GM13976 (cell line): ENCODE measurements around the gene ARHGEF7.

Experiments
- DNase-seq: peaks from one replicate; pipeline ENCODE4 v3.0.0; 2012; ENCODE audit warnings: low spot score
- in situ Hi-C: fragments of 300-500 bp; cut with MboI; formaldehyde crosslinking; loops from one replicate; pipeline ENCODE4 v1.12.0; 2022; ENCODE audit warnings: low sequenced_read_pairs, mixed read lengths, inconsistent platforms; ENCODE audit not compliant: unreplicated experiment
- TF ChIP-seq, protein P1 (sequence below): IDR thresholded peaks from 2 replicates; pipeline ENCODE4 v1.5.1; 2012; ENCODE audit warnings: borderline replicate concordance, mild to moderate bottlenecking; ENCODE audit not compliant: insufficient read depth; ENCODE audit errors: extremely low read depth, missing control alignments, control extremely low read depth

ARHGEF7 gene

DNA sequence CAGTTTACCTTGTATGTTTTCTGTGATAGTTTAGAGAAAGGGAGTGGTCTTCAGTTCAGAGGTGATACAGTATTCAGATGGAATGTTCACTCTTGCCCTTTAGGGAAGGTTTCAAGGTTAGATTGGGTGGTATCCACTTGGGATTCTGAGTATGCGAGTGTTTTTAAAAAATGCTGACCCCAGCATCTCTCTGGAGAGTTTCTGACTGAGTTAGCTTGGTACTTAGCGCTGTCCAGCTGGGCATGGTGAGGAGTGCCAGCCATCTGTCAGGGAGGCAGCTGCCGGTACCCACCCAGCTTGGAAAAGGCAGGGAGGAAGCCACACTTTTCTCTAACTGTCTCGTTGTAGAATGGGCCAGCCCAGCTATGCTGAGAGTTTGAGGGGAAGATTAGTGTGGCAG lies 63.3 kb downstream of the ARHGEF7 start:
- in situ Hi-C loops = no loop called here
- DNase-seq = no peak
- TF ChIP-seq, protein P1, sequence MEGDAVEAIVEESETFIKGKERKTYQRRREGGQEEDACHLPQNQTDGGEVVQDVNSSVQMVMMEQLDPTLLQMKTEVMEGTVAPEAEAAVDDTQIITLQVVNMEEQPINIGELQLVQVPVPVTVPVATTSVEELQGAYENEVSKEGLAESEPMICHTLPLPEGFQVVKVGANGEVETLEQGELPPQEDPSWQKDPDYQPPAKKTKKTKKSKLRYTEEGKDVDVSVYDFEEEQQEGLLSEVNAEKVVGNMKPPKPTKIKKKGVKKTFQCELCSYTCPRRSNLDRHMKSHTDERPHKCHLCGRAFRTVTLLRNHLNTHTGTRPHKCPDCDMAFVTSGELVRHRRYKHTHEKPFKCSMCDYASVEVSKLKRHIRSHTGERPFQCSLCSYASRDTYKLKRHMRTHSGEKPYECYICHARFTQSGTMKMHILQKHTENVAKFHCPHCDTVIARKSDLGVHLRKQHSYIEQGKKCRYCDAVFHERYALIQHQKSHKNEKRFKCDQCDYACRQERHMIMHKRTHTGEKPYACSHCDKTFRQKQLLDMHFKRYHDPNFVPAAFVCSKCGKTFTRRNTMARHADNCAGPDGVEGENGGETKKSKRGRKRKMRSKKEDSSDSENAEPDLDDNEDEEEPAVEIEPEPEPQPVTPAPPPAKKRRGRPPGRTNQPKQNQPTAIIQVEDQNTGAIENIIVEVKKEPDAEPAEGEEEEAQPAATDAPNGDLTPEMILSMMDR = no peak

DNA sequence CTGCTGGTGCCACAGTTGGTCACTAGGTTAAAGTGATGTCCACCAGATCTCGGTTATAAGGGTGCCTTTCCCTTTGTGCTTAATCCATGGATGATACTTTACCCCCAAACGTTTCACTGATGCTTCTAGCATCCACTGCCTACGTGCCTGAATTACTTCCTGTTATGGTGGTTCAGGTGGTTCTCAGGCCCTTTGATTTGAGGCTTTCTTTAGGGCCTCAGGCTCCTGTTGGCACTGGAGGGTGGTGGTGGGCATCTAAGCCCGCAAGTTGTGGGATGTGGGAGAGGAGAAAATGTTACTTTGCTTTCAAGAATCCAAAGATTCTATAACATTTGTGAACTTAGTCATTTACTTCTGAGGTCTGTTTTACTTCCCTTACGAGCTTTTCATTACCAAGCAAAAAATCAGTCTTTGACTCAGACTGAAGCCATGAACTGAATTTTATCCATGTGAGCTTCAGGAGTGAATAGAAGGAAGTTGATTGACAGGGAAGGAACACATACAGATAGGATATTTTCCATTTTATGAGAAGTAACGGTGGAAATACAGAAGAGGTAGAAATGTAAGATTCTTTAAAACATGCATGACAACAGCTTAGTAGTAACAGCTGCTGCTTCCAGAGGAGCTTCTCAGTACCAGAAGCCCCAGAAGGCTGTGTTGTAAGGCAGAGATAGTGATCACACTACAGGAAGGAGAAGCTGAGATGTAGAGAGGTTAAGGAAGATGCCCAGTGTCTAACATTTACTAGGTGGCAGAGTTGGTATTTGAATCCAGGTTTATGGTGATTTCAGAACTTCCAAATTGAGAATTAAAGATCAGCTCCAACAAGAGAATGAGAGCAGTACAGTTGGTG lies 65.0 kb downstream of the ARHGEF7 start:
- DNase-seq = no peak
- in situ Hi-C loops = no loop called here
- TF ChIP-seq, protein P1 = no peak

DNA sequence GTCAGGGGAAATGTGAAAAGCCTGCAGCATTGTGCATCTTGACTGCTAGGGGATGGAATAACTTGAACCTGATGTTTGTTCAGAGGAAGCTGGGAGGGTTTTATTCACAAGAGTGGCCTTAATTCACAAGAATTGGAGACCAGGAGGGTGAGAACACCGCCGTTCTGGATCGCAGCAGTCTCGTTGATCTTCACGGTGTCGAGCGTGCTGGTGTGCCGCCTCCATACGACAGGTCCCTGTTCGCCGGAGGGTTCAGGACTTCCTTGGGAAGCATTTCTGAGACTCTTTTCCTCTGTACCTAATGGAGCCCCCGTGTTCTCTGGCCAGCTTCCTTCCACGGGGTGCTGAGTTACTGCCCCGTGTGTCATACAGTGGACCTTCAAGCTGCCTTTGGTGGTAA lies 66.9 kb downstream of the ARHGEF7 start:
- DNase-seq = no peak
- in situ Hi-C loops = no loop called here
- TF ChIP-seq, protein P1 = no peak

DNA sequence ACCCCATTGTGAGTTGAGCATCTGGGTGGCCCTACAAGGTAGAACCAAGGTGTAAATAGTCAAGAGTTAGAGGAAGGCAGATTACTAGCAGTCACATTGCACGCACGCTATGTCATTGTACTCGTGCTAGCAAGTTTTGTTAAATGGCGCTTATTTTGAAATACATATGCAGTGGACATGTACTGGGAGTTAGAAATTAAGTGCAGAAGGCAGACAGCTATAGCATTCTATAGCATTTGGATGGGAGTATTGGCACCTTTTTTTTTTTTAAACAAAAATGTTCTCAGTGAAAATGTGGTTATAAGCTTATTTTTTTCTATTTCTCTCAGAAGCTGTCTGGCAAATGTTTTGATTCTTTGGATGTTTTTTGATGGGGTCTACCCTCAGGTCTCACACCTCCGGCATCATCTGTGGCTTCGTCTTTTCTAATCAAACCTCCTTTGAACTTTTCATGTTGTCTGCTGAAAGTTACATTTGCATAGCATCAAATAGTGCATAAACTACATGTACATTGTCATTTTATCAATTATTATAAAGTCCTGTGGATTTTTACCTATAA lies 68.1 kb downstream of the ARHGEF7 start:
- in situ Hi-C loops = no loop called here
- TF ChIP-seq, protein P1 = no peak
- DNase-seq = no peak

DNA sequence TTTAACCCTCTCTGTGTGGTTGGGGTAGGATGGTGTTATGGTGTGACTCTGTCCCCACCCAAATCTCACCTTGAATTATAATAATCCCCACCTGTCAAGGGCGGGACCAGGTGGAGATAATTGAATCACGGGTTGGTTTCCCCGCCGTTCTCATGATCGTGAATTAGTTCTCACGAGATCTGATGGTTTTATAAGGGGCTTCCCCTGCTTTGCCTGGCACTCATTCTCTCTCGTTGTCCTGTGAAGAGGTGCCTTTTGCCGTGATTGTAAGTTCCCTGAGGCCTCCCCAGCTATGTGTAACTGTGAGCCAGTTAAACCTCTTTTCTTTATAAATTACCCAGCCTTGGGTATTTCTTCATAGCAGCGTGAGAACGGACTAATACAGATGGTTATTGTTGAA lies 68.8 kb downstream of the ARHGEF7 start:
- DNase-seq = no peak
- TF ChIP-seq, protein P1 = no peak
- in situ Hi-C loops = no loop called here

DNA sequence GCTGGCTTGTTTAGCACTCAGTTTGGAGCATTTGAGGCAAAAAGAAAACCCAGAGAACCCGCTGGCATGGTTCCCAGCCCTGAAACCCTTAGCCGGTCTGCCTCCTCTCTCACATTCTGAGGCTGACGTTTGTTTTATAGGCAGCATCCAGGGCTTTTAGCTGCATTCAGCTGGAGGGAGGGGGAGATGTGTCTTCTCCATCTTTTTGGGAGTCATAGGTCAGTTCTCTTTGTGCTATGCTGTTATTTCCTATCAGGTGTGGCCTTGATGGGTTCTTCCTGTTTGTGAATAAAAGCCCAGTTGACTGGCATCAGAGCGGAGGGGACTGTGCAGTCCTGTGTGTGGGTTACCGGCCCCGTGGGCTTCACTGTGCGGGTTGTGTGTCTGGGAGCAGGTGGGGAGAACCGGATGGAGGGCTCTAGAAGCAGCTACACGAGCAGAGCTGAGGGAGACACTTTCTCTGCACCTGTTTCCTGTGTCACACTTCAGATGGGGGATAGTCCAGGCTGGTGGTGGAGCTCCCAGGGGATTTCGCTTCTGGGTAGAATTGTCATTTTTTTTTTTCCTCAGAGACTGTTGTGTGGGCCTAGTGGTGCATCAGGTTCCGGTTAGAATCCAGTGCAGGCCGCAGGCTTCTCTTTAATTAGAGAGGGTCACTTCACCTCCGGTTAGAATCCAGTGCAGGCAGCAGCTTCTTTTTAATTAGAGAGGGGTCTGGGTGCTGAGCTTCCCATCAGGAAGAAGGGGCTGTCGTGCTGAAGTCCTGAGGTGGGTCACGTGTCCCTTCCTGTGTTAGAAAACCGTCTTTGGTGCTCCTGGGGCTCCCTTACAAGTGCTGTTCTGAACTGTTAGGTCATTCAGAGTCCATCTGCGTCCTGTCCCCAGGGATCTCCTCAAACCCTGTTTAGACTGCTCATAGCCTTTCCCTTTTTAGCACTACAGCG lies 69.6 kb downstream of the ARHGEF7 start:
- in situ Hi-C loops = no loop called here
- DNase-seq = peak; percentile 80
- TF ChIP-seq, protein P1 = no peak
